AG09309 (cell line): ENCODE results near the gene IFT22.

Experiments
- DNase-seq: peaks from one replicate; pipeline ENCODE4 v3.0.0-alpha.2; 2010; ENCODE audit warnings: low read depth
- H3K4me3 ChIP-seq: 2 replicates; pipeline ENCODE4 v1.5.1; 2011; ENCODE audit warnings: mild to moderate bottlenecking, low read depth, low read length, moderate library complexity; ENCODE audit not compliant: control insufficient read depth
- CTCF ChIP-seq: IDR thresholded peaks from 2 replicates; pipeline ENCODE4 v1.5.1; 2011; ENCODE audit warnings: mild to moderate bottlenecking, low read depth, low read length, inconsistent platforms; ENCODE audit not compliant: insufficient read depth, control insufficient read depth; ENCODE audit errors: missing control alignments

The IFT22 gene

GRCh38 chr7:101342892-101343291 is 21.3 kb upstream of the IFT22 start:
- no peak for TF ChIP-seq CTCF
- no peak for DNase-seq
- H3K4me3 ChIP-seq: no peak overlapping the region

GRCh38 chr7:101340379-101340778 is 18.8 kb upstream of the IFT22 start:
- no peak for DNase-seq
- no peak for TF ChIP-seq CTCF
- no peak overlapping the region for H3K4me3 ChIP-seq

- no peak for DNase-seq
- no peak for TF ChIP-seq CTCF
- H3K4me3 ChIP-seq: no peak overlapping the region
Measured at GRCh38 chr7:101333912-101334311, 12.3 kb upstream of the IFT22 start.

GRCh38 chr7:101332026-101332425 is 10.4 kb upstream of the IFT22 start:
- no peak for DNase-seq
- no peak overlapping the region for H3K4me3 ChIP-seq
- no peak for TF ChIP-seq CTCF

GRCh38 chr7:101330011-101330484 is 8.4 kb upstream of the IFT22 start:
- DNase-seq: no peak
- no peak overlapping the region for H3K4me3 ChIP-seq
- no peak for TF ChIP-seq CTCF

- no peak overlapping the region for H3K4me3 ChIP-seq
- no peak for TF ChIP-seq CTCF
- DNase-seq: no peak
Measured at GRCh38 chr7:101328159-101328558, 6.5 kb upstream of the IFT22 start.

- no peak overlapping the region for H3K4me3 ChIP-seq
- no peak for DNase-seq
- no peak for TF ChIP-seq CTCF
Measured at GRCh38 chr7:101319401-101319800, 2.2 kb downstream of the IFT22 start.
